A673 (cell line): ENCODE measurements around the gene PDE5A.

Experiments used
- EZH2 ChIP-seq: fragments of 200-600 bp; sonication (generic); IDR thresholded peaks from 2 replicates; pipeline ENCODE4 v1.6.1; 2017; ENCODE audit warnings: borderline replicate concordance, low read depth, mild to moderate bottlenecking, mixed read lengths, antibody characterized with exemption, low read length; ENCODE audit not compliant: poor library complexity, severe bottlenecking
- TF ChIP-seq, protein P1 (sequence below): fragments of 300-800, 200-600 bp; sonication (generic); conservative IDR thresholded peaks from 2 replicates; pipeline ENCODE4 v1.5.1; 2017; ENCODE audit warnings: low read depth, mild to moderate bottlenecking, antibody characterized with exemption, low read length, moderate library complexity, mixed read lengths

DNA sequence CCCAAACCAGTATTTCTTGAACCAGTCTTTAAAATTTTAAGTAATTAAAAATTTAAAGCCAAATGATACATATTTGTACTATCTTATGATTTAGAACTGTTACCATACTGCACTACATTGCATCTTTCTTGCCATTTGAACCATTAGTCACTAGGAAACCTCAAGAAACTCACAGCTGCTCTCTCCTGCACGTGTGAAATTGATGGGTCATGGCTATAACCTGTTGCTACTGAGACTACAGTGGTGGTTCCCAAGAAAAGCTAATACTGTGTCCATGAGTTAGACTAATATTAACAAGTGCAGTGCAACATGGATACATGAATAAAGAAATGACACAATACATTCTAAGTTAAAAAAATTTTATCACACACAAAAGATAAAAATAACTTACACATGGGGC lies 88.4 kb downstream of the PDE5A start:
- TF ChIP-seq, protein P1, sequence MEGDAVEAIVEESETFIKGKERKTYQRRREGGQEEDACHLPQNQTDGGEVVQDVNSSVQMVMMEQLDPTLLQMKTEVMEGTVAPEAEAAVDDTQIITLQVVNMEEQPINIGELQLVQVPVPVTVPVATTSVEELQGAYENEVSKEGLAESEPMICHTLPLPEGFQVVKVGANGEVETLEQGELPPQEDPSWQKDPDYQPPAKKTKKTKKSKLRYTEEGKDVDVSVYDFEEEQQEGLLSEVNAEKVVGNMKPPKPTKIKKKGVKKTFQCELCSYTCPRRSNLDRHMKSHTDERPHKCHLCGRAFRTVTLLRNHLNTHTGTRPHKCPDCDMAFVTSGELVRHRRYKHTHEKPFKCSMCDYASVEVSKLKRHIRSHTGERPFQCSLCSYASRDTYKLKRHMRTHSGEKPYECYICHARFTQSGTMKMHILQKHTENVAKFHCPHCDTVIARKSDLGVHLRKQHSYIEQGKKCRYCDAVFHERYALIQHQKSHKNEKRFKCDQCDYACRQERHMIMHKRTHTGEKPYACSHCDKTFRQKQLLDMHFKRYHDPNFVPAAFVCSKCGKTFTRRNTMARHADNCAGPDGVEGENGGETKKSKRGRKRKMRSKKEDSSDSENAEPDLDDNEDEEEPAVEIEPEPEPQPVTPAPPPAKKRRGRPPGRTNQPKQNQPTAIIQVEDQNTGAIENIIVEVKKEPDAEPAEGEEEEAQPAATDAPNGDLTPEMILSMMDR: no peak
- TF ChIP-seq EZH2: no peak
